GM23248 (cell line): Measurements from ENCODE around the gene SMPD2.

ENCODE experiments used
- EZH2 ChIP-seq: fragments of 200-600 bp; sonication (generic); IDR thresholded peaks from 2 replicates; pipeline ENCODE4 v1.6.1; 2018; ENCODE audit warnings: antibody characterized with exemption, mild to moderate bottlenecking; ENCODE audit not compliant: insufficient read depth, poor library complexity, severe bottlenecking
- EZH2phosphoT487 ChIP-seq: fragments of 200-600 bp; sonication (generic); IDR thresholded peaks from 2 replicates; pipeline ENCODE4 v1.6.1; 2018; ENCODE audit warnings: antibody characterized with exemption, moderate library complexity, mild to moderate bottlenecking, low read depth; ENCODE audit not compliant: insufficient read depth

DNA sequence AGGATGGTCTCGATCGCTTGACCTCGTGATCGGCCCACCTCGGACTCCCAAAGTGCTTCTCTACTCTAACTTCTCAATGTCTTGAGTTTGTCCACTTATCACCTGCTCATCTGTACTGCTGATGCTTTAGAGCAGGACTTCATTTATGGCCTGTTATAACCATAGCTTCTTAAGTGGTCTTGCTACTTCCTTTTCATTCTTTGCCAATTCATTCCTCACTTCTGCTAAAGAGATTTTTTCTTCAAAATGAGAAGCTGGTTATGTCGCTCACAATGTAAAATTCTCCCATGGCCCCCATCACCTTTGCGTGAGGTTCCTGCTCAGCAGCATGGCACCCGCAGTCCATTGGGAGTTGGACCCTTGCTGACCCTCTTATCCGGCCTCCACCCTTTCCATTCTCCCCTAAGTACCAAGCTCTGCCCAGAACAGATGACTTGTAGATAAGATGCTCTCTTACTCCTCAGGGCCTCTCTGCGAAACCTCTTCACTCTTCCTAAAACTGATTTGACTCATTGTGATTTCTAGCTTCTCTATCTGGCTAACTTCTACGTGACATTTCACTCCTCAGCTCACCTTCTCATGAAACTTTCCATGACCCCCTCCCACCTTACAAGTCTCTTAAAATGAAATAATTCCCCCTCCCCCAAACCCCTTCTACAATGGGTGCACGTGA is 44.3 kb upstream of the SMPD2 start:
- TF ChIP-seq EZH2 (no peak), EZH2phosphoT487 (no peak)
